ENCODE results near the gene C5orf47. TPM values are rescaled to one million over a fixed set of nuclear protein-coding genes. Genes with fewer than 3 reads are reported as not detected.

Gene C5orf47, protein sequence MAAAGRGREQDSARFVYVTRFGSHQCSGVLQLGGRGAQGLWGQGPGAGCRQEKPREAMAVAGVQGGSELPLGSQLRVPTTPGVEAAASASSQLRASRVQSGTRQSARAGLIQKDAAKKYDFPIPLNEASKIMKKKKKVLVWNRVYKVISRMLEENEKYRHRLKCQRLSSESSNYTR
- total RNA-seq (2021; fragmentation: NEBNext Ultra II Directional; extraction: Animal tissue kit (Norgen Biotek cat#: 25700)), result not detected
- long read RNA-seq, result 0 reads

GRCh38 chr5:173988554-173989431 is at the start of gene C5orf47:
C5orf47 (plus strand) TSS chr5:173989170; CDS start chr5:173989264, 94 bp downstream.
- Mint-ChIP-seq H3K27me3 (ENCODE audit: insufficient read depth) (peaks cover 4% of the 10 kb centered on the region; the same call in 1 of the 2 replicates), H3K4me1 (ENCODE audit: low read depth) (no peaks in the 10 kb centered on the region), H3K4me3 (no peak within 1 kb of the TSS), H3K9me3 (no peaks in the 10 kb centered on the region), H3K27ac (no peak within 1 kb of the TSS), H3K36me3 (ENCODE audit: low read depth) (no peaks in the 10 kb centered on the region)
- TF ChIP-seq, protein P1, sequence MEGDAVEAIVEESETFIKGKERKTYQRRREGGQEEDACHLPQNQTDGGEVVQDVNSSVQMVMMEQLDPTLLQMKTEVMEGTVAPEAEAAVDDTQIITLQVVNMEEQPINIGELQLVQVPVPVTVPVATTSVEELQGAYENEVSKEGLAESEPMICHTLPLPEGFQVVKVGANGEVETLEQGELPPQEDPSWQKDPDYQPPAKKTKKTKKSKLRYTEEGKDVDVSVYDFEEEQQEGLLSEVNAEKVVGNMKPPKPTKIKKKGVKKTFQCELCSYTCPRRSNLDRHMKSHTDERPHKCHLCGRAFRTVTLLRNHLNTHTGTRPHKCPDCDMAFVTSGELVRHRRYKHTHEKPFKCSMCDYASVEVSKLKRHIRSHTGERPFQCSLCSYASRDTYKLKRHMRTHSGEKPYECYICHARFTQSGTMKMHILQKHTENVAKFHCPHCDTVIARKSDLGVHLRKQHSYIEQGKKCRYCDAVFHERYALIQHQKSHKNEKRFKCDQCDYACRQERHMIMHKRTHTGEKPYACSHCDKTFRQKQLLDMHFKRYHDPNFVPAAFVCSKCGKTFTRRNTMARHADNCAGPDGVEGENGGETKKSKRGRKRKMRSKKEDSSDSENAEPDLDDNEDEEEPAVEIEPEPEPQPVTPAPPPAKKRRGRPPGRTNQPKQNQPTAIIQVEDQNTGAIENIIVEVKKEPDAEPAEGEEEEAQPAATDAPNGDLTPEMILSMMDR (IDR thresholded peaks at IDR 0.05), result no peak
- DNase-seq, result no peak

- TF ChIP-seq, protein P1 (IDR thresholded peaks at IDR 0.05), result no peak
- no peak overlapping the region for H3K27ac Mint-ChIP-seq
- no peaks in the 10 kb centered on the region for H3K9me3 Mint-ChIP-seq
- H3K4me3 Mint-ChIP-seq, result no peak overlapping the region
- H3K36me3 Mint-ChIP-seq (ENCODE audit: low read depth), result peaks cover 1% of the 10 kb centered on the region
- no peaks in the 10 kb centered on the region for H3K27me3 Mint-ChIP-seq (ENCODE audit: insufficient read depth)
- DNase-seq, result no peak
- H3K4me1 Mint-ChIP-seq (ENCODE audit: low read depth), result peaks cover 23% of the 10 kb centered on the region
Observed at GRCh38 chr5:173940269-173940668, 48.7 kb upstream of the C5orf47 start.

GRCh38 chr5:173941102-173941501 is 47.9 kb upstream of the C5orf47 start:
- no peak overlapping the region for H3K27ac Mint-ChIP-seq
- no peaks in the 10 kb centered on the region for H3K27me3 Mint-ChIP-seq (ENCODE audit: insufficient read depth)
- no peak for DNase-seq
- TF ChIP-seq, protein P1 (IDR thresholded peaks at IDR 0.05), result no peak
- no peaks in the 10 kb centered on the region for H3K9me3 Mint-ChIP-seq
- H3K36me3 Mint-ChIP-seq (ENCODE audit: low read depth), result peaks cover 5% of the 10 kb centered on the region
- no peak overlapping the region for H3K4me3 Mint-ChIP-seq
- H3K4me1 Mint-ChIP-seq (ENCODE audit: low read depth), result peaks cover 23% of the 10 kb centered on the region

- Mint-ChIP-seq H3K4me3 (no peak overlapping the region), H3K9me3 (no peaks in the 10 kb centered on the region), H3K36me3 (ENCODE audit: low read depth) (peaks cover 7% of the 10 kb centered on the region), H3K27ac (peak overlapping the region; percentile 46; the same call in 1 of the 2 replicates), H3K4me1 (ENCODE audit: low read depth) (peaks cover 23% of the 10 kb centered on the region), H3K27me3 (ENCODE audit: insufficient read depth) (no peaks in the 10 kb centered on the region)
- DNase-seq, result no peak
- TF ChIP-seq, protein P1 (IDR thresholded peaks at IDR 0.05), result no peak
Observed at GRCh38 chr5:173941758-173942401, 47.1 kb upstream of the C5orf47 start.

- Mint-ChIP-seq H3K4me3 (no peak overlapping the region), H3K27me3 (ENCODE audit: insufficient read depth) (no peaks in the 10 kb centered on the region), H3K36me3 (ENCODE audit: low read depth) (peaks cover 23% of the 10 kb centered on the region), H3K27ac (no peak overlapping the region), H3K4me1 (ENCODE audit: low read depth) (peaks cover 23% of the 10 kb centered on the region), H3K9me3 (no peaks in the 10 kb centered on the region)
- no peak for DNase-seq
- TF ChIP-seq, protein P1 (IDR thresholded peaks at IDR 0.05), result no peak
Observed at GRCh38 chr5:173944511-173944910, 44.5 kb upstream of the C5orf47 start.

Measured in HFFc6 (cell line).